OCI-LY7 (cell line): ENCODE data around the gene ELOVL4.

Source experiments
- EZH2phosphoT487 ChIP-seq: fragments of 200-600 bp; sonication (generic); IDR thresholded peaks from 2 replicates; pipeline ENCODE4 v1.6.1; 2018; ENCODE audit warnings: low read depth, borderline replicate concordance, mild to moderate bottlenecking, mixed run types, antibody characterized with exemption, low read length, moderate library complexity, mixed read lengths
- TF ChIP-seq, protein P1 (sequence below): fragments of 200-600 bp; sonication (generic); conservative IDR thresholded peaks from 2 replicates; pipeline ENCODE4 v1.5.1; 2014; ENCODE audit warnings: mild to moderate bottlenecking, antibody characterized with exemption, low read length, moderate library complexity, mixed read lengths

GRCh38 chr6:79923270-79923669 is 24.1 kb downstream of the ELOVL4 start:
- TF ChIP-seq EZH2phosphoT487, result no peak
- TF ChIP-seq, protein P1, sequence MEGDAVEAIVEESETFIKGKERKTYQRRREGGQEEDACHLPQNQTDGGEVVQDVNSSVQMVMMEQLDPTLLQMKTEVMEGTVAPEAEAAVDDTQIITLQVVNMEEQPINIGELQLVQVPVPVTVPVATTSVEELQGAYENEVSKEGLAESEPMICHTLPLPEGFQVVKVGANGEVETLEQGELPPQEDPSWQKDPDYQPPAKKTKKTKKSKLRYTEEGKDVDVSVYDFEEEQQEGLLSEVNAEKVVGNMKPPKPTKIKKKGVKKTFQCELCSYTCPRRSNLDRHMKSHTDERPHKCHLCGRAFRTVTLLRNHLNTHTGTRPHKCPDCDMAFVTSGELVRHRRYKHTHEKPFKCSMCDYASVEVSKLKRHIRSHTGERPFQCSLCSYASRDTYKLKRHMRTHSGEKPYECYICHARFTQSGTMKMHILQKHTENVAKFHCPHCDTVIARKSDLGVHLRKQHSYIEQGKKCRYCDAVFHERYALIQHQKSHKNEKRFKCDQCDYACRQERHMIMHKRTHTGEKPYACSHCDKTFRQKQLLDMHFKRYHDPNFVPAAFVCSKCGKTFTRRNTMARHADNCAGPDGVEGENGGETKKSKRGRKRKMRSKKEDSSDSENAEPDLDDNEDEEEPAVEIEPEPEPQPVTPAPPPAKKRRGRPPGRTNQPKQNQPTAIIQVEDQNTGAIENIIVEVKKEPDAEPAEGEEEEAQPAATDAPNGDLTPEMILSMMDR, result no peak
